IMR-90 (cell line): ENCODE results near the gene FAAP20. TPM values are rescaled to one million over a fixed set of nuclear protein-coding genes. Genes with fewer than 3 reads are reported as not detected.

ENCODE experiments used
- ATAC-seq: fragments of 200-7000 bp; cut with Tn5 transposase; 2 replicates; pipeline ENCODE4 v1.9.1; 2020; ENCODE audit warnings: low read depth, mild to moderate bottlenecking, moderate library complexity
- BruUV-seq: library from RNA; stranded (reverse); fragments of 400-500 nt; replicated peaks from 2 replicates; lab custom pipeline; 2021; lab: Mats Ljungman, UMichigan
- CTCF ChIA-PET: fragments of 300-600 bp; formaldehyde crosslinking; extraction: SDS; loops from one replicate; lab custom pipeline; 2021; ENCODE audit warnings: antibody characterized with exemption; lab: Yijun Ruan, JAX
- POLR2A ChIA-PET: fragments of 300-600 bp; sonication (Branson Sonifier 250); formaldehyde crosslinking; loops from one replicate; lab custom pipeline; 2022; ENCODE audit warnings: antibody characterized with exemption; ENCODE audit not compliant: unreplicated experiment; lab: Charles Lee
- DNase-seq: peaks from one replicate; pipeline ENCODE4 v3.0.0; 2013
- H2AFZ ChIP-seq: replicated peaks from 2 replicates; pipeline ENCODE3; 2013; ENCODE audit warnings: low read length, mild to moderate bottlenecking; ENCODE audit not compliant: poor library complexity
- H2AK5ac ChIP-seq: 2 replicates; pipeline ENCODE4 v1.6.1; 2013; ENCODE audit warnings: low read depth, low read length, inconsistent platforms
- H2AK9ac ChIP-seq: replicated peaks from 2 replicates; pipeline ENCODE3; 2013; ENCODE audit warnings: mild to moderate bottlenecking, low read depth, low read length, moderate library complexity; ENCODE audit not compliant: poor library complexity
- H2BK120ac ChIP-seq: 2 replicates; pipeline ENCODE4 v1.6.1; 2013; ENCODE audit warnings: low read depth, low read length, inconsistent platforms
- H2BK15ac ChIP-seq: 3 replicates; pipeline ENCODE4 v1.6.1; 2013; ENCODE audit warnings: low read depth, low read length, inconsistent platforms
- H2BK20ac ChIP-seq: 2 replicates; pipeline ENCODE4 v1.6.1; 2013; ENCODE audit warnings: low read depth, mild to moderate bottlenecking, inconsistent platforms, low read length, moderate library complexity
- H2BK5ac ChIP-seq: 2 replicates; pipeline ENCODE4 v1.6.1; 2013; ENCODE audit warnings: mild to moderate bottlenecking, low read depth, low read length, inconsistent platforms; ENCODE audit not compliant: poor library complexity, severe bottlenecking
- H3K14ac ChIP-seq: replicated peaks from 2 replicates; pipeline ENCODE4 v1.6.1; 2013; ENCODE audit warnings: low read depth, low read length, inconsistent platforms
- H3K18ac ChIP-seq: 2 replicates; pipeline ENCODE4 v1.6.1; 2013; ENCODE audit warnings: low read depth, low read length, control low read depth
- H3K23ac ChIP-seq: 2 replicates; pipeline ENCODE4 v1.6.1; 2013; ENCODE audit warnings: low read depth, low read length, inconsistent platforms
- H3K27ac ChIP-seq: 2 replicates; pipeline ENCODE4 v1.5.1; 2013; ENCODE audit warnings: mild to moderate bottlenecking, control low read depth, low read length; ENCODE audit not compliant: insufficient read depth
- H3K27me3 ChIP-seq: 2 replicates; pipeline ENCODE4 v1.6.1; 2013; ENCODE audit warnings: low read length; ENCODE audit not compliant: control insufficient read depth, insufficient read depth
- H3K36me3 ChIP-seq: 2 replicates; pipeline ENCODE4 v1.6.1; 2013; ENCODE audit warnings: low read length, mixed read lengths; ENCODE audit not compliant: control insufficient read depth, insufficient read depth
- H3K4ac ChIP-seq: 2 replicates; pipeline ENCODE4 v1.6.1; 2013; ENCODE audit warnings: low read depth, low read length, inconsistent platforms
- H3K4me1 ChIP-seq: 2 replicates; pipeline ENCODE4 v1.6.1; 2013; ENCODE audit warnings: low read length, mixed read lengths; ENCODE audit not compliant: control insufficient read depth, insufficient read depth
- H3K4me2 ChIP-seq: 2 replicates; pipeline ENCODE4 v1.6.1; 2013; ENCODE audit warnings: low read depth, mild to moderate bottlenecking, control low read depth, low read length, moderate library complexity
- H3K4me3 ChIP-seq: 2 replicates; pipeline ENCODE4 v1.5.1; 2013; ENCODE audit warnings: low read depth, mild to moderate bottlenecking, control low read depth, low read length, moderate library complexity; ENCODE audit not compliant: insufficient read depth
- H3K56ac ChIP-seq: 2 replicates; pipeline ENCODE4 v1.6.1; 2013; ENCODE audit warnings: low read length, inconsistent platforms; ENCODE audit not compliant: insufficient read depth; ENCODE audit errors: extremely low read depth
- H3K79me1 ChIP-seq, 2 experiments: 2 replicates each; pipeline ENCODE4 v1.6.1; 2013; ENCODE audit warnings: low read length in 2 of 2, inconsistent platforms in 1 of 2, low read depth in 1 of 2
- H3K9ac ChIP-seq: 2 replicates; pipeline ENCODE4 v1.6.1; 2013; ENCODE audit warnings: low read depth, low read length, control low read depth
- H3K9me1 ChIP-seq: 2 replicates; pipeline ENCODE4 v1.6.1; 2013; ENCODE audit warnings: low read length, inconsistent platforms; ENCODE audit not compliant: insufficient read depth
- H3K9me3 ChIP-seq: 2 replicates; pipeline ENCODE4 v1.6.1; 2013; ENCODE audit warnings: low read length; ENCODE audit not compliant: control insufficient read depth, insufficient read depth
- H4K20me1 ChIP-seq: 2 replicates; pipeline ENCODE4 v1.6.1; 2013; ENCODE audit warnings: low read length, inconsistent platforms; ENCODE audit not compliant: insufficient read depth
- H4K5ac ChIP-seq: 2 replicates; pipeline ENCODE4 v1.6.1; 2013; ENCODE audit warnings: mild to moderate bottlenecking, low read depth, low read length, control low read depth
- H4K8ac ChIP-seq, 2 experiments: 2 replicates each; pipeline ENCODE4 v1.6.1; 2013; ENCODE audit warnings: low read depth in 2 of 2, low read length in 2 of 2, control low read depth in 1 of 2, inconsistent platforms in 1 of 2
- H4K91ac ChIP-seq: 2 replicates; pipeline ENCODE4 v1.6.1; 2013; ENCODE audit warnings: low read depth, low read length, inconsistent platforms; ENCODE audit not compliant: insufficient read depth
- NFE2L2 ChIP-seq: fragments of 150-350 bp; IDR thresholded peaks from 2 replicates; pipeline ENCODE4 v1.6.1; 2016; ENCODE audit warnings: low read depth, mild to moderate bottlenecking, low read length
- WGBS, 2 experiments: methylation state at CpG; one replicate each; pipeline versions ENCODE4 v1.1.5 to v1.1.7; 2013; ENCODE audit warnings: missing lambda C conversion rate in 2 of 2; ENCODE audit not compliant: insufficient read length in 1 of 2; ENCODE audit errors: extremely low coverage in 2 of 2; 5-methylcytosine and 5-hydroxymethylcytosine counted together
- dilution Hi-C: fragments of 300-500 bp; cut with HindIII; formaldehyde crosslinking; loops from one replicate; pipeline ENCODE4 v1.14.3; 2018; ENCODE audit warnings: low sequenced_read_pairs; ENCODE audit not compliant: unreplicated experiment
- in situ Hi-C: fragments of 300-500 bp; cut with MboI; formaldehyde crosslinking; loops from 3 replicates; pipeline ENCODE4 v1.14.3; 2019; ENCODE audit warnings: low sequenced_read_pairs, inconsistent platforms, mixed read lengths
- intact Hi-C: fragments of 100-400 bp; cut with micrococcal nuclease; formaldehyde crosslinking; loops from 2 replicates; pipeline ENCODE4 v1.10.0; 2022
- polyA plus RNA-seq, 3 experiments: library from polyadenylated mRNA; depleted of rRNA; stranded (reverse); fragments of >200 nt; gene quantifications; 2 replicates each; pipeline ENCODE4 v1.2.3, GENCODE V29; 2012; ENCODE audit warnings: low replicate concordance in 1 of 3
- total RNA-seq: library from RNA; depleted of rRNA; stranded (reverse); fragments of >200 nt; gene quantifications from 2 replicates; pipeline ENCODE4 v1.2.3, GENCODE V29; 2012

The FAAP20 gene
- total and polyA plus RNA-seq, 2 of the 4 experiments (the other 2 are of a cell fraction), result 6.5 to 31.5 TPM

- H2AK5ac ChIP-seq, result no peak overlapping the region
- H3K23ac ChIP-seq, result no peak overlapping the region
- no peak overlapping the region for H3K18ac ChIP-seq
- no peak overlapping the region for H2AFZ ChIP-seq
- no peak overlapping the region for H2BK20ac ChIP-seq
- in situ Hi-C loops, result loop anchor here (25.0 kb wide), 1 partner anchor 353 kb away; the partner anchor contains the start of genes HES5 and PANK4
- H4K20me1 ChIP-seq, result no peaks in the 10 kb centered on the region
- H4K5ac ChIP-seq, result no peak overlapping the region
- H3K36me3 ChIP-seq, result peaks cover 9% of the 10 kb centered on the region; the same call in 1 of the 2 replicates
- no peak overlapping the region for H2BK5ac ChIP-seq
- no peaks in the 10 kb centered on the region for H3K9me1 ChIP-seq
- no peak overlapping the region for H2BK15ac ChIP-seq
- intact Hi-C loops, result no loop called here
- no peak for TF ChIP-seq NFE2L2
- no peak overlapping the region for H4K91ac ChIP-seq
- POLR2A ChIA-PET, result no interaction called here
- dilution Hi-C loops, result no loop called here
- CTCF ChIA-PET, result no interaction called here
- no peaks in the 10 kb centered on the region for H3K9me3 ChIP-seq
- ATAC-seq (no peak), DNase-seq (no peak)
- H4K8ac ChIP-seq, result no peak overlapping the region
- no peak overlapping the region for H3K56ac ChIP-seq
- 100% methylated on average over 8 of the region's 15 CpGs; no CpG with 5 or more reads in 1 of the 2 experiments for WGBS, 2 experiments
- no peak overlapping the region for H3K27ac ChIP-seq
- BruUV-seq, result no TSS peak
- no peak overlapping the region for H2BK120ac ChIP-seq
- H3K4ac ChIP-seq, result no peak overlapping the region
- H3K4me3 ChIP-seq, result no peak overlapping the region
- no peak overlapping the region for H3K4me2 ChIP-seq
- H3K14ac ChIP-seq, result no peak overlapping the region
- H3K9ac ChIP-seq, result no peak overlapping the region
- peaks cover 4 to 10% of the 10 kb centered on the region in 2 experiments; a peak in 3 of 4 replicates for H3K79me1 ChIP-seq
- no peak overlapping the region for H2AK9ac ChIP-seq
- H3K4me1 ChIP-seq, result no peaks in the 10 kb centered on the region
- H3K27me3 ChIP-seq, result no peaks in the 10 kb centered on the region
These were observed 10.6 kb downstream of the FAAP20 start for GRCh38 chr1:2183937-2184334.
